Activated T-cell treated with anti-CD3 and anti-CD28 coated beads, Interleukin-2, amount 50 U/mL, for 24 hours (primary cell): ENCODE results near the gene GFAP.

Experiments used
- DNase-seq: peaks from one replicate; pipeline ENCODE4 v3.0.0-alpha.2; 2020
- H3K27ac Mint-ChIP-seq: 2 replicates; pipeline ENCODE4 v1.8.0; 2020; ENCODE audit warnings: mild to moderate bottlenecking, mixed read lengths
- H3K27me3 Mint-ChIP-seq: 2 replicates; pipeline ENCODE4 v1.8.0; 2020; ENCODE audit warnings: mixed read lengths
- H3K36me3 Mint-ChIP-seq: 2 replicates; pipeline ENCODE4 v1.8.0; 2020; ENCODE audit warnings: low read depth, mixed read lengths
- H3K4me1 Mint-ChIP-seq: 2 replicates; pipeline ENCODE4 v1.8.0; 2020; ENCODE audit warnings: low read depth, mixed read lengths
- H3K4me3 Mint-ChIP-seq: 2 replicates; pipeline ENCODE4 v1.8.0; 2020; ENCODE audit warnings: mild to moderate bottlenecking, moderate library complexity, mixed read lengths
- H3K9me3 Mint-ChIP-seq: 2 replicates; pipeline ENCODE4 v1.8.0; 2020; ENCODE audit warnings: mixed read lengths

GFAP gene

GRCh38 chr17:44924107-44924544 is 8.8 kb upstream of the GFAP start:
- peaks cover 24% of the 10 kb centered on the region for H3K27me3 Mint-ChIP-seq
- peaks cover 39% of the 10 kb centered on the region for H3K36me3 Mint-ChIP-seq
- no peak overlapping the region for H3K4me3 Mint-ChIP-seq
- H3K4me1 Mint-ChIP-seq = peaks cover 5% of the 10 kb centered on the region
- H3K9me3 Mint-ChIP-seq = no peaks in the 10 kb centered on the region
- no peak overlapping the region for H3K27ac Mint-ChIP-seq
- DNase-seq = no peak

GRCh38 chr17:44922746-44923470 is 7.6 kb upstream of the GFAP start:
- H3K9me3 Mint-ChIP-seq = no peaks in the 10 kb centered on the region
- DNase-seq = no peak
- H3K4me1 Mint-ChIP-seq = peaks cover 5% of the 10 kb centered on the region
- H3K27me3 Mint-ChIP-seq = peaks cover 24% of the 10 kb centered on the region
- H3K27ac Mint-ChIP-seq = peak overlapping the region; percentile 58
- peaks cover 27% of the 10 kb centered on the region for H3K36me3 Mint-ChIP-seq
- no peak overlapping the region for H3K4me3 Mint-ChIP-seq

GRCh38 chr17:44922136-44922535 is 6.8 kb upstream of the GFAP start:
- DNase-seq = no peak
- peaks cover 19% of the 10 kb centered on the region for H3K36me3 Mint-ChIP-seq
- no peaks in the 10 kb centered on the region for H3K9me3 Mint-ChIP-seq
- H3K4me1 Mint-ChIP-seq = peaks cover 5% of the 10 kb centered on the region
- no peak overlapping the region for H3K4me3 Mint-ChIP-seq
- H3K27ac Mint-ChIP-seq = no peak overlapping the region
- peaks cover 24% of the 10 kb centered on the region for H3K27me3 Mint-ChIP-seq

GRCh38 chr17:44921122-44921882 is 6.0 kb upstream of the GFAP start:
- Mint-ChIP-seq H3K4me1 (peaks cover 5% of the 10 kb centered on the region), H3K27me3 (peaks cover 24% of the 10 kb centered on the region), H3K36me3 (peaks cover 11% of the 10 kb centered on the region), H3K27ac (no peak overlapping the region), H3K4me3 (no peak overlapping the region), H3K9me3 (no peaks in the 10 kb centered on the region)
- no peak for DNase-seq

GRCh38 chr17:44920565-44920940 is 5.3 kb upstream of the GFAP start:
- H3K9me3 Mint-ChIP-seq = no peaks in the 10 kb centered on the region
- no peak overlapping the region for H3K27ac Mint-ChIP-seq
- H3K4me1 Mint-ChIP-seq = peaks cover 5% of the 10 kb centered on the region
- H3K27me3 Mint-ChIP-seq = peaks cover 24% of the 10 kb centered on the region
- peaks cover 4% of the 10 kb centered on the region for H3K36me3 Mint-ChIP-seq
- no peak overlapping the region for H3K4me3 Mint-ChIP-seq
- DNase-seq = no peak

- peaks cover 24% of the 10 kb centered on the region for H3K27me3 Mint-ChIP-seq
Observed at GRCh38 chr17:44919885-44920564, 4.7 kb upstream of the GFAP start.

GRCh38 chr17:44919411-44919810 is 4.1 kb upstream of the GFAP start:
- peaks cover 30% of the 10 kb centered on the region for H3K27me3 Mint-ChIP-seq
- no peak overlapping the region for H3K27ac Mint-ChIP-seq
- no peak overlapping the region for H3K4me3 Mint-ChIP-seq
- DNase-seq = no peak
- peaks cover 5% of the 10 kb centered on the region for H3K4me1 Mint-ChIP-seq
- H3K9me3 Mint-ChIP-seq = no peaks in the 10 kb centered on the region
- H3K36me3 Mint-ChIP-seq = no peaks in the 10 kb centered on the region

More at GRCh38 chr17:44919885-44920564, 4.7 kb upstream of the GFAP start:
- Mint-ChIP-seq H3K4me3 (no peak overlapping the region), H3K36me3 (no peaks in the 10 kb centered on the region), H3K4me1 (peaks cover 5% of the 10 kb centered on the region), H3K9me3 (no peaks in the 10 kb centered on the region), H3K27ac (no peak overlapping the region)
- peak; percentile 68 for DNase-seq

GRCh38 chr17:44918006-44918405 is 2.7 kb upstream of the GFAP start:
- Mint-ChIP-seq H3K27ac (no peak overlapping the region), H3K4me1 (peaks cover 5% of the 10 kb centered on the region), H3K36me3 (no peaks in the 10 kb centered on the region), H3K9me3 (no peaks in the 10 kb centered on the region), H3K4me3 (no peak overlapping the region), H3K27me3 (peaks cover 40% of the 10 kb centered on the region)
- no peak for DNase-seq

- H3K4me3 Mint-ChIP-seq = no peak overlapping the region
- no peaks in the 10 kb centered on the region for H3K9me3 Mint-ChIP-seq
- peaks cover 40% of the 10 kb centered on the region for H3K27me3 Mint-ChIP-seq
- H3K36me3 Mint-ChIP-seq = no peaks in the 10 kb centered on the region
- H3K4me1 Mint-ChIP-seq = peaks cover 5% of the 10 kb centered on the region
- DNase-seq = no peak
- no peak overlapping the region for H3K27ac Mint-ChIP-seq
Observed at GRCh38 chr17:44917456-44917855, 2.2 kb upstream of the GFAP start.

- peaks cover 5% of the 10 kb centered on the region for H3K4me1 Mint-ChIP-seq
- no peaks in the 10 kb centered on the region for H3K36me3 Mint-ChIP-seq
- DNase-seq = no peak
- peaks cover 42% of the 10 kb centered on the region for H3K27me3 Mint-ChIP-seq
- no peaks in the 10 kb centered on the region for H3K9me3 Mint-ChIP-seq
- H3K27ac Mint-ChIP-seq = no peak overlapping the region
- H3K4me3 Mint-ChIP-seq = no peak overlapping the region
Observed at GRCh38 chr17:44916781-44917241, 1.5 kb upstream of the GFAP start.

- Mint-ChIP-seq H3K4me3 (no peak overlapping the region), H3K9me3 (no peaks in the 10 kb centered on the region), H3K36me3 (no peaks in the 10 kb centered on the region), H3K27me3 (peaks cover 41% of the 10 kb centered on the region), H3K4me1 (peaks cover 5% of the 10 kb centered on the region), H3K27ac (no peak overlapping the region)
- no peak for DNase-seq
Observed at GRCh38 chr17:44915862-44916780, 821 bp upstream of the GFAP start.

- Mint-ChIP-seq H3K27ac (no peak overlapping the region), H3K27me3 (peaks cover 39% of the 10 kb centered on the region)
Observed at GRCh38 chr17:44914698-44915271, 515 bp downstream of the GFAP start.

GRCh38 chr17:44914148-44914547 is 1.2 kb downstream of the GFAP start:
- H3K36me3 Mint-ChIP-seq = no peaks in the 10 kb centered on the region
- H3K27ac Mint-ChIP-seq = no peak overlapping the region
- no peak for DNase-seq
- peaks cover 6% of the 10 kb centered on the region for H3K4me1 Mint-ChIP-seq
- H3K27me3 Mint-ChIP-seq = peaks cover 39% of the 10 kb centered on the region
- no peaks in the 10 kb centered on the region for H3K9me3 Mint-ChIP-seq
- H3K4me3 Mint-ChIP-seq = no peak overlapping the region

More at GRCh38 chr17:44914698-44915271, 515 bp downstream of the GFAP start:
- Mint-ChIP-seq H3K4me3 (no peak overlapping the region), H3K4me1 (peaks cover 6% of the 10 kb centered on the region), H3K9me3 (no peaks in the 10 kb centered on the region), H3K36me3 (no peaks in the 10 kb centered on the region)
- no peak for DNase-seq
